Erythroblast (primary cell): ENCODE measurements around the gene NRIP3.
"Not testable (repeated sequence)": the region's sequence is repeated elsewhere in the genome, so short reads cannot be mapped to it uniquely, and the experiment has no call there.

Source experiments
- DNase-seq, 2 experiments: peaks; one replicate each; lab custom pipeline; 2025; lab: John Stamatoyannopoulos, UW
- GATA1 ChIP-seq: IDR thresholded peaks from 2 replicates; pipeline ENCODE4 v1.6.1; 2011; ENCODE audit warnings: low read depth, mild to moderate bottlenecking, control low read depth, low read length, moderate library complexity
- POLR2A ChIP-seq: IDR thresholded peaks from 2 replicates; pipeline ENCODE4 v1.6.1; 2011; ENCODE audit warnings: mild to moderate bottlenecking, low read length

The NRIP3 gene

GRCh38 chr11:9004183-9004926 is 554 bp upstream of the NRIP3 start:
- peak in 1 of 2 experiments; percentile 37 for DNase-seq
- TF ChIP-seq GATA1 (no peak), POLR2A (no peak)

- no peak for TF ChIP-seq POLR2A
- no peak for TF ChIP-seq GATA1
- DNase-seq = peak in 1 of 2 experiments; percentile 35
These were observed 755 bp downstream of the NRIP3 start for GRCh38 chr11:9002920-9003572.

DNA sequence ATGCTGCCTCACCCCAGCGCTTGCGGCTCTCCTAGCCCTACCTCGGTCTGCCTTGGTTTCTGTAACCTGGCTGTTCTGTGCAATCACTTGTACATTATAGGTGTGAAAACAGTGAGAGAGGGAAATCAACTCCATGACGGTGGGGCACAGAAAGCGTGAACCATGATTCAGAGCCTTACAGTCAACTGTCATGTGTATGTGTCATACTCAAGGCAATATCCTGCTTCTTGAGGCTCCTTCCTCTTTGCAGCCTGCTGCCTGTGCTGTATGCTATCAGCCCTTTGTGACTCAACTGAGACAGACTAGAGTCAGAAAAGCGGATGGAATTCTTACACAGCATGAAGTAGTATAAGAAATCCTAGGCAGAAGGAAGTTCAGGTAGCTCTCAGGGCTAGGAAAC is 2.1 kb downstream of the NRIP3 start:
- peak in 1 of 2 experiments; percentile 47 for DNase-seq
- TF ChIP-seq POLR2A = no peak
- TF ChIP-seq GATA1 = no peak

DNA sequence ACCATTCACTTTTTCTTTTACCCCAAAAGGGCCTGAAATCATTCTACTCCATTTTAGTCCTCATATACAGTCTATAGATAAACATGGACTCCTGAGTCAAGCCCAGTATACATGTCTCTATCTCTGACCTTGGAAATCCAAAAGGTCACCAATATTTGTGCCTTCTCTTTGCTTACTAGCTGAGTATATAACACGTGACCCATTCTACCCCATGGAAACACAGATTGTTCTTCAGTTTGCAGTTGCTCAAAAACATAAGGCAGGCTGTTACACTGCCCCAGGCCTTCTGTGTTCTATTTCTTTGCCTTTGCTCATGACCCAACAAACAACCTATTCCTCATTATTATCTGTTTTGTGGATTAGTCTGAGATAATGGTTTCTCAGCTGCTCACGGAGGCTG is 5.8 kb downstream of the NRIP3 start:
- TF ChIP-seq POLR2A = no peak
- TF ChIP-seq GATA1 = no peak
- no peak for DNase-seq

DNA sequence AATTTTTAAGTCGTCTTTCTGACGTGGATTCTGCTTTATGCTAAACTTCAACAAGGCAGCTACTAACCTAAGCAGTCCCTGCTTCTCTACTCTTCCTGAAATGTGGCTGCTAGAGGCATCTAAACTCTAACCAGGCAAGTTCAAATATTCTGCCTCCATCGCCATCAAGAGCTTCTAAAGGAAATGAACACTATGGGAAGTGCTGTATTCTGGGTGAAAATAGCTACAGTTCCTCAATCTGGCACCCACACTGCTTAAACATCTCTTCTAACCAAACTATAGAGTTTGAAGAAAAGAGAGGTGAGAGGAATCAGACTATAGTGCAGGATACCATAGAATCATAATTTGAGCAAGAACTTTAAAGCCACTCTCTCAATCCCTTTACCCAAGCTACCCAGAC is 6.3 kb downstream of the NRIP3 start:
- no peak for DNase-seq
- TF ChIP-seq GATA1 = no peak
- no peak for TF ChIP-seq POLR2A

DNA sequence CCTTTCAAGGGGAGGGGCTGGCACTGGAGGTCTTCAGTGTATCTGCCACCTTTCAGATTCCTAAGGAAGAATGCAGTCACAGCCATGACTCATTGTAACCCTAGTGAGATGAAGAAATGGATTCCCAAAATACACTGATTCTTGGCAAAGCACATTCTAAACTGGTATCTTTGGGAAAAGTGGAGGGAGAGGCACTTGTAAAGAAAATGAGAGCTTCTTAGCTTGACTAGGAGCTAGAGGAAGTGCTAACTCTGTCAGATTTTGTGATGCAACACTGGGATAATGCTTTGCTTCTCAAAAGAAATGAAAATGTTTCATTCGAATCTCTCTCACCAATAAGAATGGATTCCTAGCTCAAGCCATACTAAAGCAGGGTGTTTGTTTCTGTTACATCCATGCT is 14.3 kb downstream of the NRIP3 start:
- TF ChIP-seq GATA1 (no peak), POLR2A (no peak)
- DNase-seq = peak; percentile 23 to 67

DNA sequence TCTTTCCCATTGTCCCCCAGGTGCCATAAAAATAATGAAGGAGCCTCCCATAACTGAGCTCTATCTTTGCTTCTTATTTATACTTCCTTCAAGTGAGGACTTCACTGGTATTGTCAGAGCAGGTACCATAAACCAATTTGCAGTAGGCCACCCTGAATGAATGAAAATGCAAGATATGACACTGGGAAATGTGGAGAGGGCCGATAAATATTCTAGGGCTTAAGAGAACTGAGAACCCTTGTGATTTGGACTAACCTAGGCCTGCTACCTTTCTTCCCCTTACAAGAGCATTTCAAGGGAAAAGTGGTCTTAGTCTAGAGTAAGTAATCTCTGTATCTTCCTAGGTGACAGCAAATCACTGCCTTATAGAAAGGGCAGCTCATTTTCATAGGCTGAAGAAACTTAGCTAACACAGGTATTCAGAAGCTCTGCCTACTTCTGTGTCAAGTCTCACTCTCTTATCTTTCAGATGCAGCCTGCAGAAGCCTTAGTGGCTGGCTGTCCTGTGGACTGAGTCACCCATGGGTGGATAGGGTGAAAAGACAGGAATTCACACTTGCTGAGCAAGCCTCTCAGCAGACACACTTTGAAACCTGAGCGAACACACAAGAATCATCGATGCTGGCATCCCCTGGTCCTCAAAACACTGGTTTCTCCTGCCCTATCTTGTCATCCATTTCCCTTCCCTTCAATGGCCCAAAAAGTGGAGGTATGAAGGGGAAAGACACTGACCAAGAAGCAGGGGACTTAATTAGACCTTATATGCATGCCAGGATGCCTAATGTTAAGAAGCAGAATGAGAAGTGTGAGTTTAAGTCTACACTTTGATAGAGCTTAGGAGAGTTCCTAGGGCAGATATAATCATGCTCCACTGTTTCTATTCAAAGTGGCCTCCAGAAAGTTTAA is 15.2 kb downstream of the NRIP3 start:
- DNase-seq = peak; percentile 90
- TF ChIP-seq GATA1 (no peak), POLR2A (peak; percentile 55)

GRCh38 chr11:8987446-8987845 is 16.4 kb downstream of the NRIP3 start:
- DNase-seq = peak in 1 of 2 experiments; percentile 23
- TF ChIP-seq GATA1 = no peak
- no peak for TF ChIP-seq POLR2A

DNA sequence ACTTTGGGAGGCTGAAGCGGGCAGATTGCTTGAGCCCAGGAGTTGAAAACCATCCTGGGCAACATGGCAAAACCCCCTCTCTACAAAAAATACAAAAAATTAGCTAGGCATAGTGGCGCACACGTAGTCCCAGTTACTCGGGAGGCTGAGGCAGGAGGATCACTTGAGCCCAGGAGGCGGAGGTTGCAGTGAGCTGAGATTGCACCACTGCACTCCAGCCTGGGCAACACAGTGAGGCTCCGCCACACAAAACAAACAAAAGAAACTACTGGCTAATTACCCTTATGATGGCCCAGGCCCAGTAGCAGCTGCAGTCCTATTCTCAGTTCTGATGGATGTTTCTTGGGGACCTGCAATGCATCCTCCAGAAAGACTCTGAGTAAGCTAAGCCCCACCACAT is 17.0 kb downstream of the NRIP3 start:
- not testable (repeated sequence) for DNase-seq

DNA sequence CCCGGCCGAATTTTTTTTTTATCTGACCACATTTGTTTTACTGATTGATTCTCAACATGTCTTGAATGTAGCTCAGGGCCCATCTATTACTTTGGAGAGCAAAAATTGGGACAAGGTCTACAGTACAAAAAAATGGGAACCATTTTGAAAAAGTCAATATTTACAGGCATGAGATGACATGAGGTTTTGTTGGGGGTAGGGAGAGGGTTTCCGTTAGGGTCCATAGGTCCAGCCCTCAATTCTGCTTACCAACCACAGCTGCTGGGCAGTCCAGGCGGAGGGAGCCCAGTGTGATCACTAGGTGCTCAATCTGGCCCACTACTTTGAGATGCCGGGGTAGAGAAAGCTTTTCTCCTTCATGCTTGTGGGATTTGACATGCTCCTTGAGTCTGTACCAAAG is 18.3 kb downstream of the NRIP3 start:
- DNase-seq = no peak
- no peak for TF ChIP-seq GATA1
- no peak for TF ChIP-seq POLR2A

DNA sequence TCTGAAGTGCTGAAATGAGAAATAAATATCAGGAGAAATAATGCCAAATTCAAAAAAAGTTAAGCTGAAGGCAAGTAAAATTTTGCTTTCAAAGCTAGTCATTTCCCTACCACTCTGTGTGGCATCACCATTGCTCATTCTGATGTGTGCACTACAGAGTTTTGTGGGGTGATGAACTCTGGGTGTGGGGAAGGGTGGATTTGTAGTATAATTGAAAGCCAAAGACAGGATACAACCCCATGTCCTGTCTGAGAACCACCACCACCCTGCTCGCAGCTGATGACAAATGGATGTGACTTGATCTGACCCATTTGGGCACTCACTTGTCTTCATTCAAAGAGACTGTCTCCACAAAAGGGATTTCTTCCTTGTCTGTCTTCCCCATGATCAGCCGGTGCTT is 20.2 kb downstream of the NRIP3 start:
- no peak for DNase-seq
- TF ChIP-seq GATA1 (no peak), POLR2A (no peak)

- TF ChIP-seq GATA1 = no peak
- TF ChIP-seq POLR2A = no peak
- DNase-seq = no peak
These were observed 23.3 kb downstream of the NRIP3 start for GRCh38 chr11:8980485-8980884.

GRCh38 chr11:8979365-8979764 is 24.4 kb downstream of the NRIP3 start:
- DNase-seq = not testable (repeated sequence)

GRCh38 chr11:8973121-8973520 is 30.7 kb downstream of the NRIP3 start:
- DNase-seq = no peak
- TF ChIP-seq GATA1 (no peak), POLR2A (no peak)
